GM19043 (cell line): Measurements from ENCODE around the gene UBXN1.
"Not testable (repeated sequence)": the region's sequence is repeated elsewhere in the genome, so short reads cannot be mapped to it uniquely, and the experiment has no call there.

Experiments used
- ATAC-seq: cut with Tn5 transposase; IDR thresholded peaks from one replicate; pipeline ENCODE4 v1.9.1; 2021; ENCODE audit warnings: low read depth; ENCODE audit not compliant: unreplicated experiment

UBXN1 gene

GRCh38 chr11:62708793-62709192 is 29.9 kb upstream of the UBXN1 start:
- no peak for ATAC-seq

- no peak for ATAC-seq
Measured at GRCh38 chr11:62708392-62708791, 29.5 kb upstream of the UBXN1 start.

- no peak for ATAC-seq
Measured at GRCh38 chr11:62707277-62707861, 28.5 kb upstream of the UBXN1 start, which contains the start of the genes BSCL2 and GNG3. TSS of gene BSCL2 (minus strand) at chr11:62707424. CDS start at chr11:62707195, 229 bp downstream. TSS of gene GNG3 (plus strand) at chr11:62707676. CDS start at chr11:62708296, 620 bp downstream.

- ATAC-seq = no peak
Measured at GRCh38 chr11:62706850-62707247, 28.0 kb upstream of the UBXN1 start.

GRCh38 chr11:62705880-62706849 is 27.3 kb upstream of the UBXN1 start:
- peak; percentile 56 for ATAC-seq

- no peak for ATAC-seq
Measured at GRCh38 chr11:62705413-62705812, 26.5 kb upstream of the UBXN1 start.

- not testable (repeated sequence) for ATAC-seq
Measured at GRCh38 chr11:62703921-62704320, 25.0 kb upstream of the UBXN1 start.

GRCh38 chr11:62702246-62702645 is 23.4 kb upstream of the UBXN1 start:
- ATAC-seq = no peak

GRCh38 chr11:62694455-62695167 is 15.7 kb upstream of the UBXN1 start:
- ATAC-seq = no peak

- ATAC-seq = not testable (repeated sequence)
Measured at GRCh38 chr11:62693624-62694023, 14.8 kb upstream of the UBXN1 start.

- ATAC-seq = no peak
Measured at GRCh38 chr11:62689421-62690183, 10.7 kb upstream of the UBXN1 start, which contains the start of gene LRRN4CL. TSS of gene LRRN4CL (minus strand) at chr11:62689530. CDS start at chr11:62688508, 1,022 bp downstream.

GRCh38 chr11:62688491-62688890 is 9.6 kb upstream of the UBXN1 start:
- ATAC-seq = no peak

GRCh38 chr11:62687508-62688396 is 8.9 kb upstream of the UBXN1 start:
- ATAC-seq = no peak

- no peak for ATAC-seq
Measured at GRCh38 chr11:62682518-62682917, 3.6 kb upstream of the UBXN1 start.

GRCh38 chr11:62680825-62681240 is 2.0 kb upstream of the UBXN1 start:
- no peak for ATAC-seq

GRCh38 chr11:62678433-62678769 is 472 bp downstream of the UBXN1 start:
- ATAC-seq = no peak

- ATAC-seq = no peak
Measured at GRCh38 chr11:62677714-62678113, 1.2 kb downstream of the UBXN1 start.

GRCh38 chr11:62677156-62677555 is 1.7 kb downstream of the UBXN1 start:
- no peak for ATAC-seq

GRCh38 chr11:62676698-62677097 is 2.2 kb downstream of the UBXN1 start:
- ATAC-seq = no peak
